HG03565 (cell line): ENCODE data around the gene PKNOX2.

ENCODE experiments used
- ATAC-seq: cut with Tn5 transposase; IDR thresholded peaks from one replicate; pipeline ENCODE4 v1.9.1; 2021; ENCODE audit warnings: mild to moderate bottlenecking, moderate library complexity; ENCODE audit not compliant: unreplicated experiment

The PKNOX2 gene

DNA sequence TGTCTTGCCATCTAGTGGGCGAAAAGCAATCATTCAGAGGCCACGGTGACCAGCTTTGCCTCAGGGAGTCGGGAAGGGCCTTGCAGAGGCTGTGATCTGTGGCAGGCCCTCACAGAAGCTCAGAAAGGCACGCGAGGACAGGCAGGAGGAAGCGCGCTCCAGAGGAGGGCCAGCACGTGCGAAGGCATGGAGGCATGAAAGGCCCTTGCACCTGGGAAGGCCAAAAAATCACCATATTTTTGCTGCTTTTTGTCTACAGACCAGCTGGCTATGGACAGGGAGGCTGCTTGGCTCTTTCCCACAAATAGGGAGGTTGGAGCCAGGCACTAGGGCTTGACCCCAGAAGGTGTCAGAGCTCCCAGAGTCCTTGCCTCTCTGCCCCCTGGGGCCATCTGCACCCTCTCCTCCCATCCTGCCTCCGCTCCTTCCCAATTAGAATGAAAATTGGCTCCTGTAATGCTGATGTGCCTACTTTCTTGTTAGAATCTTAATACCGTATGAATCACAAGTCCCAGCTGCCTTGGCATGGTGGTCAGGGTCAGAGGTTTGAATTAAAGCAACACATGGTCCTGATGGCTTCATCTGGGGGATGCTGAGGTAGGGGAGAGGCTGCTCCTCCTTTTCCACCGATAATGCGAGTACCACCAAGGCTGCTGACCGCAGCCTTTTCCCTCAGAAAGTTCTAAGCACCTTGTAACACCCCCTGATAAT, 262.4 kb downstream of the PKNOX2 start:
- no peak for ATAC-seq

DNA sequence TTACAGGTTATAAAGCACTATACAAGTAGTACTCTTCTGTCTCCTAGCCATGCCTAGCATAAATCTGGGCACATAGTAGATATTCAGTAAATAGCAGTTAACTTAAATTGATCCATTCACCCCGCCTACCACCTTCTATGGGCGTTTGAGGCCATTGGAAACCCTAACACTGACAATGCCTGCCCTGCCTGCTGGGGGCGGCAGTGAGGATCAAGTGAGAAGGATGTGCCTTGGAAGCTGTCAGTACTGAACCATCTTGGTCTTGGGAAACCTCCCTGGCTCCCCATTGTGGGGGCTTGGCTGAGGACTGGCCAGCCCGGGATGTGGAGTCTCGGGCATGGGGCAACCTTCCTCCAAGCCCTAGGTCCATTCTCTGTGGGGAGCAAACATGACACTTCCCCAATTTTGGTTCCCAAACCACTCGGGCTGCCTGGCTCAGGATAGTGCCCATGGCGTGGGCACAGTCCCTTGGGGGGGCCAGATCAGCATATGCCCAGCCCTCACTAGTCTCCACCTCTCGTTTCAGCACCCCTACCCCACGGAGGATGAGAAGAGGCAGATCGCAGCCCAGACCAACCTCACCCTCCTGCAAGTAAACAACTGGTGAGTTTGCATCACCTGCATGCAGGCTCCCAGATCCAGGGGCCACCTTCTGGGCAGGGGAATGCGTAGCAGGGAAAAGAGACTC, 264.1 kb downstream of the PKNOX2 start:
- no peak for ATAC-seq

DNA sequence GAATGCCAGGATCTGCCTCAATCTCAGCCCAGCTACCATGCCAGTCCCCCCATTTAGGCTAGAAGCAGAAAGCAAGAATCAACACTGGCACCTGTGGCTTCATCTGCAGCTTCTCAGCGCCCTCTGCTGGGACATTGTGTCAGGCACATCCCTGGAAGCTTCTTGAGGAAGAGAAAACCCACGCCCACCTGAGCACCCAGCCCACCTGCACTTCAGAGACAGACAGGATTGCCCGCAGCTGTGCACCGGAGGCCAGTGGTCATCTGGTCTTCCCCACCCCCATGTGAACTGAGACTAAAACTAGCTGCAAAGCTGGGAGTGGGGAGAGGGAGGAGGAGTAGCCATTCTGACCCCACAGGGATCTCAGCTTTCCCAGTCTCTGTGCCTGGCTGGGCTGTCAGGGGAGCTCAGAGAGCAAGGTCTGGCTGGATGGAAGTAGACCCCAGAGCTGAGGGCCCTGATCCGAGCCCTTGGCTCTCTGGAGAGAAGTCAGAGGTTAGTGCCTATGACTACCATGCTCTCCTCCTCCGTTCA, 264.7 kb downstream of the PKNOX2 start:
- no peak for ATAC-seq

DNA sequence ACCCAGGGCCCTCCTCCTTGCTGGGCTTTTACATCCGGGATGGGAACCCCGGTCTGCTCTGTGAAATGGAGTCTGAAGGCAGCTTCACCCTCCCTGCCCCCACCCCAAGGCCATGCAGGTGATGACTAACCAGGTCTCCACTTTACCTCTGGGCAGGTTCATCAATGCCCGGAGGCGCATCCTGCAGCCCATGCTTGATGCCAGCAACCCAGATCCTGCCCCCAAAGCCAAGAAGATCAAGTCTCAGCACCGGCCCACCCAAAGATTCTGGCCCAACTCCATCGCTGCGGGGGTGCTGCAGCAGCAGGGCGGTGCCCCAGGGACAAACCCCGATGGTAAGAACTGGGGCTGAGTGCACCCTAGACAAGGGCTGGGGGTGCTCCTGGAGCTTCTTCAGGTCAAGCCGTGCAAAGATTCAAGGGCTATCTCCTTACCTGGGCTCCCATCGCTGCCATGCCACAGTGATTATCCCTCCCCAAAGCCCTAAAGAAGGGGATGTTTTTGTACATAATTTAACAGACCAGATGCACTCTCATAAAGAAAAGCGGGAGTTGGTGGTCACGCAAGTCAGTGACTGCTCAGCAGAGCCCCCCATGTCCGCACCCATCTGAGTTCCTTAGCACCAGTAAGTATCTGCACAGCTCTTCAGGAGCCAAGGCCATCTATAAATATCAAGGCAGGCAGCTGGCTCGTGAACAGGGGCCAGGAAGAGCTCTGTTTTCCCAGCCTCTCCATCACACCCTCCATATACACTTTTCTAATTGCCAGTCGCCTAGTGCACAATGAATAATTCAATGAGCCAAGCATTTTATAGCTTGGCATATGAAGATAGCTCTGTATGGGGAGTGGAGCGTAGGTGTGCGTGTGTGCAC, 265.5 kb downstream of the PKNOX2 start:
- ATAC-seq: no peak

DNA sequence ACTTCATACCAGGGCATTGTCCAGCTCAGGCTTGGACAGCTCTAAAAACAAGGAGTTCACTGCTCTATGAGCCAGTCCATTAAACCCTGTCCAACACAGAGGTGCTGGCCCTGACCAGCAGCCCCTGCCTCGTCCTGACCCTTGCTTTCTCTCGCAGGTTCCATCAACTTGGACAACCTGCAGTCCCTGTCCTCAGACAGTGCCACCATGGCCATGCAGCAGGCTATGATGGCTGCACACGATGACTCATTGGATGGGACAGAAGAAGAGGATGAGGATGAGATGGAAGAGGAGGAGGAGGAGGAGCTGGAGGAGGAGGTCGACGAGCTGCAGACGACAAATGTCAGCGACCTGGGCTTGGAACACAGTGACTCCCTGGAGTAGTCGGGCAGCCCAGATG, 266.5 kb downstream of the PKNOX2 start:
- ATAC-seq: no peak

DNA sequence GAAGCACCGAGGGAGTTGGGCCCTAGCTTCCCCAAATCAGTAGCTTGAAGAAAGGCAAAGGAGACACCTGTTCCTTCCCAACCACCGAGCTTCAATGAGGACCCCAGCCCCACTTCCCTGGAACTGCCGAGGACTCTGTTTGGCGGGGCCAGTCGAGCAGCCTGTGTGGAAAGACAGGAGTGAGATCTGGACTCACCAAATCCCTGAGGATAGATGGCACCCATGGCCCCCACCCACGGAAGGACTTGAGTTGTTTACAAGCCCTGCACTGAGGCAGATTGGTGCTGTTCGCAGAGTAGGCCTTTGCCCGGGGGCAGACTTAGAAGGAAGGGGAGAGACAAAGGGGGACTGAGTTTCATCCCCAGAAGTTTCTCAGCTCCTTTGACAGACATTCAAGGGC, 266.9 kb downstream of the PKNOX2 start:
- no peak for ATAC-seq

DNA sequence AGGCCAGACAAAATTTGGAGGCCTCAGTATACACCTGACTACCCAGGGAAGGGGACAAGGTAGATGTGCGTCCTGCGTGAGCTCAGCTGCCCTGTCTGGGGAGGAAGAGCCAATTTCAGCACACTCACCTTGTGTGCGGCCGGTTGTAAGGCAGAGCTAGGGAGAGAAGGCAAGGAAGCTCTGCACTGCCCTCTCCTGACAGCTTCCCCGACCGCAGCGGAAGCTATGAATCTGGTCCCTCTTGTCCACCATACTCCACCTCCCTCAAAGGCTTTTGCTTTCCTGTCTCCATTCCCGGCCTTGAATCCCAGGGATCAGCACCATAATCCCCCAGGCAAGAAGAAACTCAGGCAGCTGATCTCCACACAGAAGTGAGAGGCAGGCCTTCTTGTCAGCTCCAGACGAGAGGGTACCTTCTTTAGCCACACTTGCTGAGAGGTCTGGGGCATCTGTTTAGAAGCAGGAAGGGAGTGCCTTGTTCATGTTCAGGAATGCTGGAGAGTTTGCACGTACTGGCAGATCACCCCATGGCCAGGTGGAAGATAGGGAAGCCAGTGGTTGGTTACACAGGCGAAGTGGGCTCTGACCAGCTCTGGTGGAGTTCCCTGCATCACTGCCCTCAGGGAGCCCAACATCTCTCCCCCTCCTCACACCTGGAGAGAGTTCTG, 269.0 kb downstream of the PKNOX2 start:
- peak; percentile 57 for ATAC-seq

DNA sequence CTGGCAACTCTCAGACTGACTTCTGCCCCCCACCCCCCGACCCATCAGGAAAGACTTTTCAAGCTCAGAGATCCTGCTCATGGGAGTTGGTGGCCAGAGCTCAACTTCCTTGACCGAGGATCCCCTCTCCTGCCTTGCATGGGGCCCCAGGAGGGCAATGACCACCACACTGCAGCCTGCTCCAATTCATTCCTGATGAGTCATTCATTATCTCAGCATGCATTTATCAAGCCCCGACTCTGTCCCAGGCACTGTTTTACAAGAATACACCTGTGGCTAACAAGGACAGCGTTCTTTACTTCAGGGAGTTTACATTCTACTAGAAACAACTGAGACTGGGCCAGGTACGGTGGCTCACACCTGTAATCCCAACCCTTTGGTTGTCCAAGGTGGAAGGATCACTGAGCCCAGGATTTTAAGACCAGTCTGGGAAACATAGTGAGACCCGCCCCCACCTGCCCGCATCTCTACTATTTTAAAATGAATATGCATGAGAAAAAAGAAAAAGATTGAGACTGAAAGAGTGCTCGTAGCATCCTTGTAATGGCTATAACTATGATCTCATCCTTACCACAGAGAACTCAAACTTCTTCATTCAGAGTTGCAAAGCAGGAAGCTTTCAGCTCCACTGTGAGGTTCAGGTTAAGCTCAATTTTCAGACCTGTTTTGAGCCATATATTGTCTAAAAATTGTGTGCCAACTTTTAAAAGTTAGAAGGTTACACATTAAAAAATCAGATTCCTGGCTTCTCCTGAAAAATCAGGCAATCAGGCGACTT, 271.1 kb downstream of the PKNOX2 start:
- ATAC-seq: no peak

DNA sequence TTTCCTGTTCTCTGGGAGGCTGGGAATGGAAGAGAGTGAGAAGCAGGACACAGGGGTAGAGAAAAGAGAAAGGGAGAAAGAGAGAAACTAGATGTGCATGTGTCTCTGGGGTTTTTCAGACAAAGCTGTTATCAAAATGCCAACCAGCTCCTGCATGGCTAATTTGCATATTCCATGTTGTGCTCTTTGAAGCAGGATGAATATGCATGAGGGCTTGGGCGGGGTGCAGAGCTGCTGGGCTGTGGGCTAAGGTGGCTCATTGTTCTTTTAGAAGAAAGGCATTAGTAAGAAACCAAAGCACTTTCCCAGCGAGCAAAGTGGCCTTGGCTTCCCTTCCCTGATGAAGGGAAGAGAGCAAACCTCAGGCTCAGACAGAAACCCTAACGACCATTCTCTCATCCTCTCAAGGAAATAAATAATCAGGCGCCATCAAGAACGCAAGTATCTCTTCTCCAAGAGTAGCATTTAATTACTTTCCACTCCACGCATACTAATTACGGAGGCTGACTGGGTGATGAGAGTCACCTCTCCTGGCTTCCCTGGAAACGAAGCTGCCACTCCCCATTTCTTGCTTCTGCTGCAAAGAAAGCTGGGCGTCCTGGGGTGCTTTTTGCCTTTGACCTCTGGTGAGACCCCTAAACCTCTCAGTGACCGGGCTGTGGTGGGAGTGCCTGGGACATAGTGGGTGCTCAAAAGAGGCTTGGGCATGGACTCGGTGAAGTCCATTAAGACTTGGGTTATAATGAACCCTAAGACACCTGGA, 277.3 kb downstream of the PKNOX2 start:
- ATAC-seq: no peak

DNA sequence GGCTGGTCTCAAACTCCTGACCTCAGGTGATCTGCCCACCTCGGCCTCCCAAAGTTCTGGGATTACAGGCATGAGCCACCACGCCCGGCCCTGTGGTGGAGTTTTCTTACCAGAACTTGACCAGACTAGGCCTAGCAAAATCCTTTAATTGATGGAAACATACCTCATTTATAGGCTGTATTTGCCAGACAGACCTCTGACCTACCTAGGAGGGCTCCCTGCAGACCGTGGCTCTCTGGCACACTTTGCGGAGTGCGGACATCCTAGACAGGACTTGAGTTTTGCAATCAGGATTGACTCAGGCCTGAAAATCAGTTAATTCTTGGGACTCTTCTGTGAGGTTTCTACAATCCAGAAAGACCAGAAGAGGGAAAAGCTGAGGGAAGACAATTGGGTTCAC, 278.4 kb downstream of the PKNOX2 start:
- ATAC-seq: no peak

DNA sequence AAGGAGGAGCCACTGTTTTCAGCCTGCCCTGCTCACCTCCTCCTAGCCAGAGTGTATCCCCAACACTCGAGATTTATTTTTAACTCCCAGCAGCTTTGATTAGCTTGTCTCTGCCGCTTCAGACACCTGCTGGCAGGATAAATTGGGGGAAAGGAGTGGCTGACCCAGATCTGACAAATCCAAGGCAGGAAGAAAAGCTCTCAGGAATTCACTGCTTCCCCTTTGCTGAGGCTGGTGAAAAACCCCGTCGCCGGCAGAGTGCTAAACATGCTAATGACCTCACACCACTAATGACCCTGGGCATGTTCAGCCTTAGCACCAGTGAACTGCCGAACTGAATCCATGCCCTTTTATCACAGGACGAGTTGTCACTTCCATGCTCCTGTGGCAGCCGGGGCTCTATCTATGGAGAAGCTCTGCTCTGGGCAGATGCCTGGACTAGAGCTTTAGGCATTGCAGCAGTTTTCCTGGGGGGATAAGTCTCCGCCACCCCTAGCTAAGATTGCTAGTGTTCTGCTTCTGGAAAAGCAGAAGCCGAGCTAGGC, 279.3 kb downstream of the PKNOX2 start:
- ATAC-seq: no peak

DNA sequence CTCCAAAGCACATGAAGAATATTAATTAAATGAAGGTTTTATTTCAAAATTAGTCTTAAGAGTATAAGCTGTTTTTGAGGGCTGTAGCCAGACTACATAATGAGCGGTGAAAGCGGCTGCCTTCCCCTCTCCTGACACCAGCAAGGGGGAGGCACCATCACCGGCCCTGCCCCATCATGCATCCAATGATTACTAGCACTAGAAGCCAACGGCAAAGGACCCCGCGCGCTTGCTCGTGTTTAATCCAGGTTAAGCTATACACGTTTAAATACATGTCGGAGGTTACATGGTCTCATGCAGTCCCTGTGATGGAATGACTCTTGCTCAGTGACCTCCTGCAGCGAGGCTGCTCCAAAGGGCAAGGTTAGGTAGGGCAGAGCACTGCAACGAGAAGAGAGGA, 281.2 kb downstream of the PKNOX2 start:
- no peak for ATAC-seq

DNA sequence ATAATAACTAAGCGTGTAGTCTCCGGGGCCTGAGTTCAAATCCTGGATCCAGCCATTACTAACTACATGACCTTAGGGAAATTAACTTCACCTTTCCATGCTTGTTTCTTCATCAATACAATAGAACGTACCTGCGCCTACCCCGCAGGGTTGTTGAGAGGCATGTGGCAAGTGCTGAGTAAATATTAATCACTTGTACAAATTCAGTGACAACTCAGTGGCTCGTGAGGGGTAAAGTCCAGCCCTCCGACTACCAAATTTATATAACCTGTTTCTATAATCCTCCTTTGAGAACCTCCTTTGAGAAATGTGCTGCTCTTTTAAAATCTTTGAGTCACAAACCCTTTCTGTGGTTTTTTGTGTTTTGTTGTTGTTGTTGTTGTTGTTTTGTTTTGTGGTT, 281.7 kb downstream of the PKNOX2 start:
- ATAC-seq: no peak

DNA sequence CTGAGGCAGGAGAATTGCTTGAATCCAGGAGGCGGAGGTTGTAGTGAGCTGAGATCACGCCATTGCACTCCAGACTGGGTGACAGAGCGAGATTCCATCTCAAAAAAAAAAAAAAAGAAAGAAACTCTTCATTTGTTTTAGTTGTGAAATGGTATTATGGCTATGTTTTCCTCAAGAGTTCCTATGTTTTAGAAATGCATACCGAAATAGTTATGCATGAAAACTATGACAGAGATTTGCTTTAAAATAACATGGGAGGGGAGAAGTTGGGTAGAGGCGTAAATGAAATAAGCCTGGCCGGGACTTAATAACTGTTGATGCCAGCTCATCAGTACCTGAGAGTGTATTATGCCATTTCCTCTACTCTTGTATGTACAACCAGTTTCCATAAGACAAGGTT, 283.2 kb downstream of the PKNOX2 start:
- ATAC-seq: no peak

DNA sequence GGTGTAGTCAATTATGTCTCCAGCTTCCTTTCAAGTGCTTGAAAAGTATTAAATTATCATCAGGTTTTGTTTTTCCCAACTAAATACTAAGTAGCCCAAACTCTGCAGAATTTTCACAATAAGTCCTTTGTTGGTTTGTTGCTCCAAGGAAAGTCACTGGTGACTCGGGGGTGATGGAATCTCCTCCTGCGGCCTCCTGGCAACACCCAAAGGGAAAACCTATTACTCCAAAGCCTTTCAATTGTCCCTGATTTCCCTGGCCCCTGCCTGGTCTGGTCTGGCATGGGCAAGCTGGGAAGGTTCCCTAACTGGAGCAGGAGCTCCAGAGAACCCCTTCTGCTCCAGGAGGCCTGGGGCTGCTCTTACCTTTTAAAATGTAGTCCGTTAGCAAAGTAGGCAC, 283.6 kb downstream of the PKNOX2 start:
- ATAC-seq: no peak

DNA sequence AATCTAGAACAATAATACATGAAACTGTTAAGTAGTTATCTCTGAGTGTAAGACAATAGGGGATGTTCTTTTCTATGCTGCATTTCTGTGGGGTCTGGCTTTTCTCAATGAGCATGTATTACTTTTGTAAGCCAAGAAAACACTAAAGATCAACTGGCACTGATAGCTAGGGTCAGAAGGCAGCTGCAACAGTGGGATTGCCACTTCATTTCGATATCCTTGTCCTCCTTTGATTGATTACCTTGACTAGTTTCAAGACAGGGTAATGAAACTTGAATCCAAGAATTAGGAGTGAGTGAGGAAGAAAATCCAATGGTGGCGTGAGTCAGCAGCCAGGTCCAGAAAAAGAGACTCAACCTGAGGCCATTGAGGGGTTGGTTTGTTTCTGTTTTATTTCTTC, 285.0 kb downstream of the PKNOX2 start:
- ATAC-seq: no peak

DNA sequence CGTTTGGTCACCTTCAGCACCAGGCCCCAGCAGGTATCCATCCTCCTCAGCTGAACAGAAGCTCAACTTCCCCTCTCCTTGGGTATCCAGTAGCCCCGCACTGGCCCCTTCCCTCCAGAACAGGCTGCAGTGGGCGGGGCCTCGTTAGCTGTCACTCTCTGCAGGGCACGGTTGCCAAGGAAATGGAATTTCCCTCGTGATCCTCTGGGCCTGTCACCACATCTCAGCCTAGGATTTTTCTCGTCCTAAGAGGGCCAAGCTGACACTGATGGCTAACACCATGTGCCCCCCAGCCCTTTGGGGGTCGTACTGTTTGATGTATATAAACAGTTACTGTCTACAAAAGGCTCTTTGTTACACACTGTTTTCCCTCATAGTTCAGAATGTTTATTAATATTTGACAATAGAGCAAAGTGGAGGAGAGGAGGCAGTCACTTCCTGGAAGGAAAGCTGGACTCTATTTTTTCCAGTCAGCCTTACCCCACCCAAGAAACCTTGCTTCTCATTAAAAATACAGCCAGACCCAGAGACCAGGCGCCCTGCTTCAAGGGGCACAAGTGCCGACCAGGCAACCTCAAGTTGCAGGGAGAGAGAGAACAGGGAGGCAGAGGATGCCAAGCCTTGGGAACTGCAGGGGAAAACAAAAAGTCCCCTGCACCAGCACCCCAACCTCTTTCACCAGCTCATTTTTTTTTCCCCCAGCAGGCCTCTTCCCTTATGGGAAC, 287.0 kb downstream of the PKNOX2 start:
- peak; percentile 56 for ATAC-seq

DNA sequence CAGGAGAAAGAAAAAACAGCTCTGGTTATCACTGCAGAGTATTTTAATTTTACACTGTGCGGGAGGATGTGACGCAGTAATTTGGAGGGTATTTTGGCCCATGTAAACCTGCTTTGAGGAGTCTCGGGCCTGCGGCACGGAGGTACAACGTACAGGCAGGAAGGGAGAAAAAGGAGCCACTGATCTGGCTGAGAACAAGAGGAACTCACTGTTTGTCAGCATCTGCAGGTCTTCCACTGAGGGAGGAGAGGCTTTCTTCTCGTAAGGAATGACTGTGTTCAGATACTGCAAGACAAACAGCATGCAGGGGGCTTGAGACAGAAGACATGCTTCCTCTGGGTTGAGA, 287.5 kb downstream of the PKNOX2 start:
- ATAC-seq: no peak

DNA sequence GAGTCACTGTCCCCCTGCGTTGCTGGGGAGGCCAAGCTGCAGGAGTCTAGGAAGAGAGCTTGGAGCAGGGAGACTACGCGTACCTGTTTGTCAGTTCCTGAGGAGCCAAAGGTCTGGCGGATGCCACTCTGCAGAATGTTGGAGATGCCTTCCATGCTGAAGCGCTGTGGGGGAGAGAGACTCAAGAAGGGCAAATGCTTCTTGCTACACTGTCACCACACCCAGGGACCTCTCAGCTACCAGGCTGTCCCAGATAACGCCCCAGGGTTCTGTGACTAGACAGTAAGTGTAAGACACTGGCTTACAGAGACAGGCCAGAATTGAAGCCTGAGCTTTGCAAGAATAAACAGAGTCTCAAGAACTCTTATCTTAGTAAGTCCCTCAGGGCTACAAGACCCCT, 289.5 kb downstream of the PKNOX2 start:
- ATAC-seq: no peak
